H1 (cell line): ENCODE measurements around the gene DDOST. TPM values are rescaled to one million over a fixed set of nuclear protein-coding genes. Genes with fewer than 3 reads are reported as not detected.
A peak's percentile ranks its signal among the peaks of the same experiment; 100 is the strongest.

Source experiments
- BCL11A ChIP-seq, 2 experiments: IDR thresholded peaks; one replicate each; pipeline ENCODE4 v1.6.1; 2011; ENCODE audit warnings: low read depth in 2 of 2, low read length in 2 of 2, mild to moderate bottlenecking in 2 of 2
- CREB1 ChIP-seq: IDR thresholded peaks from 2 replicates; pipeline ENCODE4 v1.6.1; 2012; ENCODE audit warnings: inconsistent platforms
- CTCF ChIP-seq, 3 experiments: IDR thresholded peaks; 1 replicate in 2 of 3; 2 replicates in 1 of 3; pipeline versions ENCODE4 v1.5.1 to v1.6.1; 2011; ENCODE audit warnings: low read length in 3 of 3, mild to moderate bottlenecking in 3 of 3, inconsistent platforms in 2 of 3, low read depth in 1 of 3, moderate library complexity in 1 of 3; ENCODE audit not compliant: insufficient read depth in 1 of 3; ENCODE audit errors: control extremely low read depth in 1 of 3
- E2F6 ChIP-seq: IDR thresholded peaks from 2 replicates; pipeline ENCODE4 v1.6.1; 2012; ENCODE audit warnings: inconsistent platforms
- EGR1 ChIP-seq: IDR thresholded peaks from 2 replicates; pipeline ENCODE4 v1.6.1; 2011; ENCODE audit warnings: low read depth, low read length, borderline replicate concordance
- FOSL1 ChIP-seq: IDR thresholded peaks from 2 replicates; pipeline ENCODE4 v1.6.1; 2011; ENCODE audit warnings: mild to moderate bottlenecking, low read depth, low read length, moderate library complexity; ENCODE audit not compliant: insufficient read depth
- GTF2F1 ChIP-seq: IDR thresholded peaks from 2 replicates; pipeline ENCODE4 v1.6.1; 2012; ENCODE audit warnings: low read depth, low read length, improper control_type of control experiment, borderline replicate concordance
- HDAC2 ChIP-seq, 2 experiments: fragments of 300-600 bp in 1 of 2; sonication (generic) in 1 of 2; IDR thresholded peaks; 2 replicates each; pipeline ENCODE4 v1.6.1; 2011 to 2012; ENCODE audit warnings: low read depth in 2 of 2, low read length in 2 of 2, mild to moderate bottlenecking in 2 of 2, moderate library complexity in 2 of 2, borderline replicate concordance in 1 of 2, inconsistent platforms in 1 of 2
- PHF8 ChIP-seq: fragments of 200-600 bp; sonication (generic); conservative IDR thresholded peaks from 2 replicates; pipeline ENCODE4 v1.7.1; 2012; ENCODE audit warnings: low read depth, mild to moderate bottlenecking, inconsistent platforms, low read length, moderate library complexity
- RAD21 ChIP-seq, 2 experiments: IDR thresholded peaks in 1 of 2; conservative IDR thresholded peaks in 1 of 2; 2 replicates each; pipeline ENCODE4 v1.6.1; 2011; ENCODE audit warnings: low read depth in 2 of 2, low read length in 2 of 2, improper control_type of control experiment in 1 of 2, inconsistent platforms in 1 of 2, mild to moderate bottlenecking in 1 of 2, moderate library complexity in 1 of 2
- RBBP5 ChIP-seq: IDR thresholded peaks from 2 replicates; pipeline ENCODE4 v1.7.1; 2012; ENCODE audit warnings: low read depth, mild to moderate bottlenecking, inconsistent platforms, low read length, moderate library complexity, borderline replicate concordance
- SP1 ChIP-seq: IDR thresholded peaks from 2 replicates; pipeline ENCODE4 v1.6.1; 2011; ENCODE audit warnings: low read depth, low read length
- SP4 ChIP-seq: IDR thresholded peaks from 2 replicates; pipeline ENCODE4 v1.6.1; 2012; ENCODE audit warnings: low read length, inconsistent platforms
- TAF1 ChIP-seq: IDR thresholded peaks from 2 replicates; pipeline ENCODE4 v1.6.1; 2011; ENCODE audit warnings: mild to moderate bottlenecking, low read depth, low read length
- YY1 ChIP-seq: IDR thresholded peaks from 2 replicates; pipeline ENCODE4 v1.6.1; 2011; ENCODE audit warnings: low read depth, mild to moderate bottlenecking, low read length
- polyA plus RNA-seq, 7 experiments: library from polyadenylated mRNA; depleted of rRNA in 3 of 7; stranded (reverse) in 5 of 7; unstranded in 2 of 7; fragments of >200 nt in 5 of 7; fragments of 200-250 nt in 2 of 7; gene quantifications; 1 replicate in 5 of 7; 2 replicates in 1 of 7; 4 replicates in 1 of 7; pipeline versions ENCODE4 v1.2.1 to v1.2.3, GENCODE V29; 2011 to 2013; ENCODE audit warnings: missing spikeins in 2 of 7, mixed read lengths in 2 of 7
- total RNA-seq: library from RNA; stranded (reverse); fragmentation: NEBNext Ultra II Directional; extraction: Animal tissue kit (Norgen Biotek cat#: 25700); gene quantifications from 2 replicates; pipeline ENCODE4 v1.2.1, GENCODE V29; 2021
- TF ChIP-seq, protein P1 (sequence below): IDR thresholded peaks from 2 replicates; pipeline ENCODE4 v1.6.1; 2011; ENCODE audit warnings: low read length, improper control_type of control experiment
- TF ChIP-seq, protein P2 (sequence below): IDR thresholded peaks from 2 replicates; pipeline ENCODE4 v1.6.1; 2011; ENCODE audit warnings: low read depth, mild to moderate bottlenecking, low read length; ENCODE audit not compliant: insufficient read depth

The DDOST gene
- total and polyA plus RNA-seq, 2 of the 8 experiments (the other 6 are each of a cell fraction or from before 2014, with no cell fraction given): 253 to 336 TPM

DNA sequence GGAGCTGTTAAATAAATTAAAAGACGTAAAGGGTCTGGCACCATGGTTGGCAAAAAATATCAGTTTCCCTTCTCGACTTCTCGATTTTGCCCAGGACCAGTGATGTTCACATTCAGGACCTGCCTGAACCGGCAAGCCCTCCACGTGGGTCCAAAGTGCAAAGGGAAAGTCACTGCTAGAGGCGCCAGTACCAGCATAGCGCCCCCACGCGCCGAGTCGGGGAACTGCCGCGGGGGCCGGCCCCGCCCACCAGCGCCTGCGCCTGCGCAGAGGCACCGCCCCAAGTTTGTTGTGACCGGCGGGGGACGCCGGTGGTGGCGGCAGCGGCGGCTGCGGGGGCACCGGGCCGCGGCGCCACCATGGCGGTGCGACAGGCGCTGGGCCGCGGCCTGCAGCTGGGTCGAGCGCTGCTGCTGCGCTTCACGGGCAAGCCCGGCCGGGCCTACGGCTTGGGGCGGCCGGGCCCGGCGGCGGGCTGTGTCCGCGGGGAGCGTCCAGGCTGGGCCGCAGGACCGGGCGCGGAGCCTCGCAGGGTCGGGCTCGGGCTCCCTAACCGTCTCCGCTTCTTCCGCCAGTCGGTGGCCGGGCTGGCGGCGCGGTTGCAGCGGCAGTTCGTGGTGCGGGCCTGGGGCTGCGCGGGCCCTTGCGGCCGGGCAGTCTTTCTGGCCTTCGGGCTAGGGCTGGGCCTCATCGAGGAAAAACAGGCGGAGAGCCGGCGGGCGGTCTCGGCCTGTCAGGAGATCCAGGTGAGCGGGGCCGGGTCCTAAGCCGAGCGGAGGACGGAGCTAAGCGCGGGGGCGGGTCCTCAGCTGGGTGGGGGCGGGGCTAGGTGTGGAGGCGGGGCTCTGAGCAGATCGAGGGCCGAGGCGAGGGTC, 27.7 kb downstream of the DDOST start, which contains the start of gene PINK1 (continued):
- TF ChIP-seq, protein P1, sequence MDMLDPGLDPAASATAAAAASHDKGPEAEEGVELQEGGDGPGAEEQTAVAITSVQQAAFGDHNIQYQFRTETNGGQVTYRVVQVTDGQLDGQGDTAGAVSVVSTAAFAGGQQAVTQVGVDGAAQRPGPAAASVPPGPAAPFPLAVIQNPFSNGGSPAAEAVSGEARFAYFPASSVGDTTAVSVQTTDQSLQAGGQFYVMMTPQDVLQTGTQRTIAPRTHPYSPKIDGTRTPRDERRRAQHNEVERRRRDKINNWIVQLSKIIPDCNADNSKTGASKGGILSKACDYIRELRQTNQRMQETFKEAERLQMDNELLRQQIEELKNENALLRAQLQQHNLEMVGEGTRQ: peak; percentile 59
- no peak for TF ChIP-seq BCL11A (IDR thresholded peaks at IDR 0.05; ENCODE audit: low read depth in 2 of 2, low read length in 2 of 2)
- TF ChIP-seq YY1: peak; percentile 35; the same call in 1 of the 2 replicates
- peak; percentile 84 for TF ChIP-seq E2F6
- peak; percentile 93 to 97 (median 93) for TF ChIP-seq CTCF (IDR thresholded peaks at IDR 0.05; ENCODE audit: control extremely low read depth in 1 of 3, insufficient read depth in 1 of 3, low read depth in 1 of 3, low read length in 3 of 3)
- peak; percentile 28 for TF ChIP-seq TAF1
- TF ChIP-seq RBBP5: no peak; the same call in 1 of the 2 replicates
- TF ChIP-seq PHF8: peak; percentile 40; the same call in 1 of the 2 replicates
- peak; percentile 61; the same call in 1 of the 2 replicates for TF ChIP-seq SP1
- TF ChIP-seq, protein P2, sequence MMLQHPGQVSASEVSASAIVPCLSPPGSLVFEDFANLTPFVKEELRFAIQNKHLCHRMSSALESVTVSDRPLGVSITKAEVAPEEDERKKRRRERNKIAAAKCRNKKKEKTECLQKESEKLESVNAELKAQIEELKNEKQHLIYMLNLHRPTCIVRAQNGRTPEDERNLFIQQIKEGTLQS: peak; percentile 67
- 0 out of 2 replicates have a peak, but pooled peaks have one; percentile 40 for TF ChIP-seq CREB1
- no peak for TF ChIP-seq GTF2F1
- TF ChIP-seq HDAC2 (IDR thresholded peaks at IDR 0.05; ENCODE audit: borderline replicate concordance in 1 of 2, low read depth in 2 of 2, low read length in 2 of 2): peak in 1 of 2 experiments; percentile 72; a peak in 1 of 4 replicates
- 0 out of 2 replicates have a peak, but pooled peaks have one; percentile 6 for TF ChIP-seq EGR1
- TF ChIP-seq FOSL1: no peak
- TF ChIP-seq SP4: 0 out of 2 replicates have a peak, but pooled peaks have one; percentile 78
- peak; percentile 76 to 82 for TF ChIP-seq RAD21 (IDR thresholded peaks at IDR 0.05 in 1 of 2, conservative IDR thresholded peaks at IDR 0.05 in 1 of 2; ENCODE audit: low read depth in 2 of 2, low read length in 2 of 2)
